Measurements from ENCODE around the gene BAHCC1.

DNA sequence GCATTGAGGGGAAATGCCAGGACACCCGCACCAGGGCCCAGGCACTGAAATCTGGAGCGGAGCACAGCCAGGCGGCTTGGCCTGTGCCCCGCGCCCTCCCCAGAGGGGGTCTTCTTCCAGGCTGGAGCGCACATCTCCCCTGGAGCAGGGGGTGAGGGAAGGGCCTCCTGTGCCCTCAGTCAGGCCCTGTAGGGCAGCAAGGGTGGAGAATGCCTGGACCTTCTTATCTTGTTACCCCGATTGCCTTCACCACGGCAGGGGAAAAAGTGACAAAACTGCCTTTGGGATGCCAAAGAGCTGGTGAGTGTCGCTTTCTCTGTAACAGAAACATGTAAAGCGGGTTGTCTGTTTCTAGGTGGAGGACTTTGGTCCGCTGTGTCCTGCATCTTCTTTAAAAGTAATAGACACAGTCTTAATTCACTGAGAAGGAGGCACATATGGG is 48.3 kb upstream of the BAHCC1 start:
- TF ChIP-seq YY1 (IDR thresholded peaks at IDR 0.05; ENCODE audit: insufficient read depth, insufficient read length): no peak
- no peak for TF ChIP-seq ZNF274 (IDR thresholded peaks at IDR 0.05; ENCODE audit: low read depth, low read length)

All from NT2/D1 (cell line).